HPDE6-E6E7 (cell line): ENCODE results near the gene RIPOR3.

Source experiments
- DNase-seq: peaks from one replicate; pipeline ENCODE4 v3.0.0; 2011; ENCODE audit warnings: missing footprints; ENCODE audit errors: extremely low spot score

RIPOR3 gene

GRCh38 chr20:50589548-50590347 is 101.6 kb downstream of the RIPOR3 start:
- no peak for DNase-seq

GRCh38 chr20:50588034-50588736 is 103.2 kb downstream of the RIPOR3 start:
- peak; percentile 91 for DNase-seq

GRCh38 chr20:50587291-50587961 is 103.9 kb downstream of the RIPOR3 start:
- DNase-seq: no peak

GRCh38 chr20:50586531-50587232 is 104.7 kb downstream of the RIPOR3 start:
- no peak for DNase-seq

DNA sequence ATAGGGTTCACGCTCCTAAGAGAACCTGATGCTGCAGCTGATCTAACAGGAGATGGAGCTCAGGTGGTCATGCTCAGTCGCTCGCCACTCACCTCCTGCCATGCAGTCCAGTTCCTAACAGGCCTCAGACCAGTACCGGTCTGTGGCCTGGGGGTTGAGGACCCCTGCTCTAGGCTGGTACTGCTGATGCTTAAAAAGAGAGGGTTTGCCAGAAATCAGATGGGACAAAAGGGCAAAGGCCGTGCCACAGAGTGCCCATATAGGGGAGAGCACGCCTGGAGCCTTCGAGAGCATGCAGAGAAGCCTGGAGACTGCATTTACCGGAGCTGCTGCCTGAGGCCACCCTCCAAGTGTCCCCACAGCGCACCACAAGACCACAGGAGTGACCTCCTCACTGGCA is 105.7 kb downstream of the RIPOR3 start:
- no peak for DNase-seq

DNA sequence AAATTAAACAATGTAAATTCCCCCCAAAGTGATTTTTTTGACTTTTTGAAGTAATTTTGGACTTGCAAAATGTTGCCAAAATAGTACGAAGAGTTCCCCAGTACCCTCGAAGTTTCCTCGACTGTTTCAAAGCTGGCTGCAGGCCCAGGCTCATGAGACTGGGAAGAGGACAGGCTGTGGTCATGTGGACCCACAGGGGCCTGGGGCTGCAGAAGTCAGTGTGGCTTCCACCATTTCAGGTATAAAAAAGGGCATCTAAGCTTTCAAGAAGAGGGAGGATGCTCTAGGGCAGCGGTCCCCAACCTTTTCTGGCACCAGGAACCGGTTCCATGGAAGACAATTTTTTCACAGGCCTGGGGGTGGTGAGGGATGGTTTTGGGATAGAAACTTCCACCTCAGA is 106.1 kb downstream of the RIPOR3 start:
- DNase-seq: no peak

DNA sequence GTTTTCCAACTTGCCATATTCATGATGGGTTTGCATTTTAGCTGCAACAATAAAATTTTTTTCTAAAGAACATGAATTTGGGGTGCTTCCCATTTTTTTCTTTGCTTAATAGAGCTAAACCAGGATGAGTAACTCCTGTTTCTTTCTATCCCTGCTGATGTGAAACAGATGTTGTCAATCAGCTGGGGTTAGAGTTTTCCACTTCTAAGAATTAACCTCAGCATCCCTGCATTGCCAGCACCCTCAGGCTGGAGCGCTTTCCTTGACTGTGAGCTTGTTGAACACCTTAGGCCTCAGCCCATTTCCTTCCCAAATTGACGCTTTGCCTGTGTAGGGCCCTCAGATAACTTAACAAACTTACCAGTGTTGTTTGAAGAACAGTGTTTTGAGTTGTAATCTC is 106.7 kb downstream of the RIPOR3 start:
- DNase-seq: no peak

- DNase-seq: no peak
Measured at GRCh38 chr20:50583442-50584150, 107.7 kb downstream of the RIPOR3 start.

DNA sequence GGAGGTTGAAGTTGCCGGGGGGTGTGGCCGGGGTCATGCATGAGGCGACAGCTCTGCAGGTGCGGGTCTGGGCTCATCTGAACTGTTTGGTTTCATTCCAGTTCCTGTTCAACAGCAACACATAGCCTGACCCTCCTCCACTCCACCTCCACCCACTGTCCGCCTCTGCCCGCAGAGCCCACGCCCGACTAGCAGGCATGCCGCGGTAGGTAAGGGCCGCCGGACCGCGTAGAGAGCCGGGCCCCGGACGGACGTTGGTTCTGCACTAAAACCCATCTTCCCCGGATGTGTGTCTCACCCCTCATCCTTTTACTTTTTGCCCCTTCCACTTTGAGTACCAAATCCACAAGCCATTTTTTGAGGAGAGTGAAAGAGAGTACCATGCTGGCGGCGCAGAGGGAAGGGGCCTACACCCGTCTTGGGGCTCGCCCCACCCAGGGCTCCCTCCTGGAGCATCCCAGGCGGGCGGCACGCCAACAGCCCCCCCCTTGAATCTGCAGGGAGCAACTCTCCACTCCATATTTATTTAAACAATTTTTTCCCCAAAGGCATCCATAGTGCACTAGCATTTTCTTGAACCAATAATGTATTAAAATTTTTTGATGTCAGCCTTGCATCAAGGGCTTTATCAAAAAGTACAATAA is 108.6 kb downstream of the RIPOR3 start:
- no peak for DNase-seq

DNA sequence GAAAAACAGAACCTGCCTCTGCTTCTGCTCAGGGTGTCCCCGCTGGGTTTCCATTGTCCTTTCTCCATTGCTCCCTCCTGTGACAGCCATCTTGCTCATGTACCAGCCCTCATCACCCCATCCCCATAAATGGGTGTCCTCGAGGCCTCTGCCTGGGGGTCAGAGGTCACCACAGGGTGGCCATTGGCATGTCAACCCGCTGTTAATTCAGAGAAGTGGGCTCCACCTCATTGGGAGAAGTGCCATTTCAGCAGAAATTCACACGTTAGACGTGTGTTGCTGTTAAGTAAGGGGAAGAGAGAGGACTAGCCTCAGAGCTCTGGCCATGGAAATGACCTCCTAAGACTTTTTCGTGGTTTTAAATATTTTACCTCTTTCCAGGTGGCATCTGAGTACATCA is 109.2 kb downstream of the RIPOR3 start:
- DNase-seq: no peak

- no peak for DNase-seq
Measured at GRCh38 chr20:50580842-50581544, 110.3 kb downstream of the RIPOR3 start.

GRCh38 chr20:50580016-50580747 is 111.2 kb downstream of the RIPOR3 start:
- DNase-seq: peak; percentile 75

DNA sequence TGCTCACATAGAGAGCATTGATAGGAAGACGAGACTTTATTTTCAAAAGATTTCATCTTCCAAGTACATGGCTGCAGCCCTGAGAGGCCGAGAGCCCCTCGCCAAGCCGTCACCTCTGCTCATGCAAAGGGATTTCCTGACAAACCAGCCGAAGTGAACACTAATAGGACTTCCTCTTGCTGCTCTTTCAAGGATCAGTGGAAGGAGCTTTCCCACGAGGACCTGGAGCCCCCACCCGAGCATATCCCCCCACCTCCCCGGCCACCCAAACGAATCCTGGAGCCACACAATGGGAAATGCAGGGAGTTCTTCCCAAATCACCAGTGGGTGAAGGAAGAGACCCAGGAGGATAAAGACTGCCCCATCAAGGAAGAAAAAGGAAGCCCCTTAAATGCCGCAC is 111.8 kb downstream of the RIPOR3 start:
- no peak for DNase-seq

- DNase-seq: no peak
Measured at GRCh38 chr20:50578778-50579165, 112.6 kb downstream of the RIPOR3 start.

DNA sequence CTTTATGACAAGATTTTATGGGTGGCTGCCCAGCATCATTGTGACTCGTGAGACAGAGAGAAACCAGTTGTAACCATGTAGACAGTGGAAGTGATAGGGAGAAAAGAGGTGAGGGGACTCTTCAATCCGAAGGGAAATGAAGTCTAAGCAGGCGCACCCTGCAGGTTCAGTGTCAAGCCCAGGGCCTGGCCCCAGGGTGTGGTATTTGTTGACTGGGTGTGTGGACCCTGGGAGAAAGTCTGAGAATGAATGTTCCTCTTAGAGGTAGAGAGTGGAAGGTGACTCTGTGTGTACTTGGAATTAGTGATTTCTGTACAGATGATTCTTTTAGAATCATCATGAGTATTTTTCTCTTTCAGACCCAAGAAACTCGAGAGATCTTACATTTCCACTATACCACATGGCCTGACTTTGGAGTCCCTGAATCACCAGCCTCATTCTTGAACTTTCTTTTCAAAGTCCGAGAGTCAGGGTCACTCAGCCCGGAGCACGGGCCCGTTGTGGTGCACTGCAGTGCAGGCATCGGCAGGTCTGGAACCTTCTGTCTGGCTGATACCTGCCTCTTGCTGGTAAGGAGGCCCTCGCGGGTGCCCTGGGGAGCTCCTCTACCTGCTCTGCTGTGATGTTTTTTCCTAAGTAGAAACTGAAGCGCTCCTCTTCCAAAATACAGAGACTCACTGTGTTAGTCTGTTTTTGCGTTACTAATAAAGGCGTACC is 113.1 kb downstream of the RIPOR3 start:
- DNase-seq: no peak

DNA sequence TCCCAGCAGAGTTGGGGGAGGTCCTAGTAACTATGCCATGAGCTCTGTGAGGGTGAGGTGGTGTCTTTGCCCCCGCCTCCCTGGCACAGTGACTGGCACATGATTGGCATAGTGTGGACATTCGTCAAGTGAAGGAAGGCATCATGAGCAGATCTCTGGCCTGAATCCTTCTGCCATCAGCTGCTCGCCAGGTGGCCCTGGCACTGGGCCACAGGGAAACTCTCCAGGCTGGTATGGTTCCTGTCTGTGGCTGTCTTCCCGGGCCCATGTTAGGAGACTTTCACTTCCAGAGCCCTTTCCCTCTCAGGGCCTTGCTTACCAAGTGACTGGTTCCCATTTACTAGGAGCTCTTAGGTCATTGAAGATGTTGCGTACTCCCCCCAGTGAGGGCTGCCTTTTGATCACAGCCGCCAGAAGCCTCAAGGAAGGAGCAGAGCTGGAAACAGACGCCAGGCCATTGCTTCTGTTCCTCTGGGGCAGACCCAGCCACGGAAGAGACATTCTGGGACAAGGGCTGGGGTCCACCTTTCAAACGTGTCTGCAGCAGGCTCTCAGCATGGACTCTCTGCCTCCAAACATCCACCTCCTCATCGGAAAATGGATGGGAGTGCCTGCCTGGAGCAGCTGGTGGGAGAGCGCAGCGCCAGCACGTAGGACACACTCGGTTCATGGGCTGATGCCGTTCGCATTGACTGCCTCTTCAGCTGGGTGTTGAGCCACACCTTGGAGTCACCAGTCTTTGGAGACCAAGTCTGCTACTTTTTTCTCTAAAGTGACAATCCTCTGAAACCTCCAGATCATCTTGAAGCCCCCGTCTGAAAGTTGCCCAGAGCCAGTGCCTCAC is 113.9 kb downstream of the RIPOR3 start:
- DNase-seq: no peak

DNA sequence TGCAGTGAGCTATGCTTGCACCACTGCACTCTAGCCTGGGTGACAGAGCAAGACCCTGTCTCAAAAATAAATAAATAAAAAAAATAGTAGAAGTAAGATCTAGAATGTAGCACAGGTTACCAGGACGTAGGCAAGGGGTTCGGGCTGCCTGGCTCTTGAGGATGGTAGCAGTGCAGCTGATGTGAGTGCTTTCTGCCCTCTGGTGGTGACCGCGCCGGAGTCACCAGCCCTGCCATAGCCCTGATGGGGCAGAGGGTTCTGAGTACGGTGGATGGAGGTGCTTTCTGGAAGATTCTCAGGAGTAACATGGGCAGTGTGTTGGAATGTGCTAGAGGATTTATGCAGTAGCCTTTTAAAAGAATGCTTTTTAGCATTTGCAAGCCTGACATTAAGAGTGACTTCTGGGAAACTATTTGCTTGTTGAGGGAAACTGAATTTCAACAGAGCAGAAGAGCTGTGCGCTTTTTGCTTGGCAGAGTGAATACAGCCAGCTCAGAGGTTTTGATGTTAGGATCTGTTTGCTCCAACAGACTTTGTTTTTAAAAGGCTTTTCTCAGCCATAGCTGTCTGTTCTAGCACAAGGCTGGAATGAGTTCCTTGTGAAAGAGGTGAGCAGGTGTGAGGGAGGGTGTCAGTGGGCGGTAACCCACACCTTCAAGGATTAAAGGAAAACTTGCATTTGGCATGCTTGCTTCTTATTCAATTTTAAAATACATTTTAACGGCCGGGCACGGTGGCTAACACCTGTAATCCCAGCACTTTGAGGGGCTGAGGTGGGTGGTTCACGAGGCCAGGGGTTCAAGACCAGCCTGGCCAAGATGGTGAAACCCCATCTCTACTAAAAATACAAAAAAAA is 115.2 kb downstream of the RIPOR3 start:
- DNase-seq: peak; percentile 60
